HepG2 (cell line): ENCODE data around the gene AFF4. TPM values are rescaled to one million over a fixed set of nuclear protein-coding genes. Genes with fewer than 3 reads are reported as not detected.

Experiments
- CSRNP1 ChIP-seq: sonication (generic); formaldehyde crosslinking; IDR thresholded peaks from 2 replicates; pipeline ENCODE4 v1.8.1; 2023; ENCODE audit warnings: mild to moderate bottlenecking, missing genetic modification reagents
- DMAP1 ChIP-seq: IDR thresholded peaks from 2 replicates; pipeline ENCODE4 v1.6.1; 2016
- DPF2 ChIP-seq: sonication (generic); formaldehyde crosslinking; IDR thresholded peaks from 2 replicates; pipeline ENCODE4 v1.4.0; 2020; ENCODE audit warnings: mild to moderate bottlenecking, low read depth, missing genetic modification reagents, borderline replicate concordance
- EZH2 ChIP-seq: conservative IDR thresholded peaks from 2 replicates; pipeline ENCODE4 v1.6.1; 2012; ENCODE audit warnings: mild to moderate bottlenecking, low read depth, low read length, moderate library complexity
- FOXC1 ChIP-seq: sonication (generic); formaldehyde crosslinking; IDR thresholded peaks from 2 replicates; pipeline ENCODE4 v1.8.0; 2022; ENCODE audit warnings: mild to moderate bottlenecking, missing genetic modification reagents, borderline replicate concordance
- NCOR1 ChIP-seq: fragments of 200-600 bp; sonication (generic); IDR thresholded peaks from 2 replicates; pipeline ENCODE4 v1.7.0; 2017; ENCODE audit warnings: antibody characterized with exemption, low read length, borderline replicate concordance
- NFIC ChIP-seq: IDR thresholded peaks from 2 replicates; pipeline ENCODE4 v1.6.1; 2012; ENCODE audit warnings: mild to moderate bottlenecking, low read length, inconsistent platforms
- PTBP1 ChIP-seq: fragments of 200-400 bp; formaldehyde crosslinking; IDR thresholded peaks from 2 replicates; pipeline ENCODE4 v1.6.1; 2018; ENCODE audit warnings: low read length, low read depth; ENCODE audit not compliant: poor library complexity, severe bottlenecking
- REST ChIP-seq, 2 experiments: IDR thresholded peaks; 2 replicates each; pipeline ENCODE4 v1.6.1; 2011 to 2012; ENCODE audit warnings: low read length in 2 of 2, borderline replicate concordance in 1 of 2, low read depth in 1 of 2, mild to moderate bottlenecking in 1 of 2, moderate library complexity in 1 of 2
- REXO4 ChIP-seq: sonication (generic); formaldehyde crosslinking; IDR thresholded peaks from 2 replicates; pipeline ENCODE4 v1.8.0; 2022; ENCODE audit warnings: missing genetic modification reagents, mild to moderate bottlenecking, borderline replicate concordance
- RFXAP ChIP-seq: sonication (generic); formaldehyde crosslinking; IDR thresholded peaks from 2 replicates; pipeline ENCODE4 v1.4.0; 2020; ENCODE audit warnings: missing genetic modification reagents, borderline replicate concordance
- SALL1 ChIP-seq: sonication (generic); formaldehyde crosslinking; IDR thresholded peaks from 2 replicates; pipeline ENCODE4 v1.8.0; 2022; ENCODE audit warnings: mild to moderate bottlenecking, missing genetic modification reagents
- SRSF1 ChIP-seq: fragments of 200-400 bp; formaldehyde crosslinking; optimal IDR thresholded peaks from 2 replicates; pipeline ENCODE3; 2017; ENCODE audit warnings: mild to moderate bottlenecking, low read depth, low read length, moderate library complexity
- STAT6 ChIP-seq: sonication (generic); formaldehyde crosslinking; IDR thresholded peaks from 2 replicates; pipeline ENCODE4 v1.4.0; 2020; ENCODE audit warnings: missing genetic modification reagents, mild to moderate bottlenecking, borderline replicate concordance
- TBX2 ChIP-seq: sonication (generic); formaldehyde crosslinking; IDR thresholded peaks from 2 replicates; pipeline ENCODE4 v1.5.0; 2020; ENCODE audit warnings: missing genetic modification reagents, mild to moderate bottlenecking, borderline replicate concordance
- THRA ChIP-seq: sonication (generic); formaldehyde crosslinking; IDR thresholded peaks from 2 replicates; pipeline ENCODE4 v1.4.0; 2020; ENCODE audit warnings: missing genetic modification reagents, borderline replicate concordance
- TRIM24 ChIP-seq: sonication (generic); formaldehyde crosslinking; IDR thresholded peaks from 2 replicates; pipeline ENCODE4 v1.8.0; 2022; ENCODE audit warnings: mild to moderate bottlenecking, missing genetic modification reagents
- ZMAT5 ChIP-seq: sonication (generic); formaldehyde crosslinking; IDR thresholded peaks from 2 replicates; pipeline ENCODE4 v1.5.0; 2020; ENCODE audit warnings: mild to moderate bottlenecking, low read depth, missing genetic modification reagents, borderline replicate concordance
- ZNF430 ChIP-seq: sonication (generic); formaldehyde crosslinking; IDR thresholded peaks from 2 replicates; pipeline ENCODE4 v1.9.0; 2021; ENCODE audit warnings: mild to moderate bottlenecking, missing genetic modification reagents
- polyA plus RNA-seq, 8 experiments: library from polyadenylated mRNA; depleted of rRNA in 3 of 8; stranded (reverse) in 7 of 8; unstranded in 1 of 8; fragments of >200 nt; fragmentation: Illumina TruSeq in 4 of 8; extraction: Trizol in 4 of 8; gene quantifications; 2 replicates each; pipeline versions ENCODE4 v1.2.1 to v1.2.3, GENCODE V29; 2011 to 2016; ENCODE audit warnings: low read depth in 4 of 8, missing spikeins in 1 of 8, mixed read lengths in 1 of 8; ENCODE audit not compliant: insufficient read depth in 1 of 8
- total RNA-seq, 5 experiments: library from RNA; depleted of rRNA; stranded (reverse); fragments of >200 nt; fragmentation: Illumina TruSeq; extraction: Trizol; gene quantifications; 2 replicates each; pipeline ENCODE4 v1.2.3, GENCODE V29; 2016; ENCODE audit warnings: low read depth in 1 of 5

Gene AFF4
- total and polyA plus RNA-seq, 2 of the 13 experiments (the other 11 are each of a cell fraction or from before 2014, with no cell fraction given), result 22.1 to 25.5 TPM

- no peak for TF ChIP-seq ZMAT5 (CRISPR knock-in tag)
- TF ChIP-seq SALL1, result peak; percentile 50; the same call in 1 of the 2 replicates
- no peak; the same call in 1 of the 2 replicates for TF ChIP-seq DMAP1 (CRISPR knock-in tag)
- TF ChIP-seq TRIM24 (CRISPR knock-in tag), result no peak
- no peak for TF ChIP-seq NFIC
- no peak for TF ChIP-seq EZH2
- peak; percentile 26; the same call in 1 of the 2 replicates for TF ChIP-seq TBX2
- TF ChIP-seq PTBP1, result peak; percentile 54
- no peak for TF ChIP-seq SRSF1
- no peak for TF ChIP-seq REXO4 (CRISPR knock-in tag)
- no peak for TF ChIP-seq STAT6
- no peak for TF ChIP-seq ZNF430
- no peak for TF ChIP-seq DPF2 (CRISPR knock-in tag)
- 0 out of 2 replicates have a peak, but pooled peaks have one; percentile 19 for TF ChIP-seq THRA (CRISPR knock-in tag)
- TF ChIP-seq NCOR1, result no peak
- peak; percentile 50 for TF ChIP-seq CSRNP1 (CRISPR knock-in tag)
- no peak for TF ChIP-seq FOXC1 (CRISPR knock-in tag)
- TF ChIP-seq RFXAP (CRISPR knock-in tag), result 0 out of 2 replicates have a peak, but pooled peaks have one; percentile 35
- TF ChIP-seq REST (IDR thresholded peaks at IDR 0.05; ENCODE audit: borderline replicate concordance in 1 of 2, low read depth in 1 of 2, low read length in 2 of 2), result peak in 1 of 2 experiments; percentile 28; a peak in 1 of 4 replicates
Observed at GRCh38 chr5:132829742-132830435, 133.5 kb downstream of the AFF4 start (continued).
